Common myeloid progenitor, CD34-positive (primary cell): ENCODE results near the gene TMEM135.

Experiments
- CTCF ChIA-PET: fragments of 350-600 bp; sonication (Branson Sonifier 250); formaldehyde crosslinking; loops from one replicate; lab custom pipeline; 2021; ENCODE audit warnings: antibody characterized with exemption; lab: Charles Lee
- POLR2A ChIA-PET: fragments of 350-600 bp; sonication (Branson Sonifier 250); formaldehyde crosslinking; loops from one replicate; lab custom pipeline; 2021; ENCODE audit warnings: antibody characterized with exemption; lab: Charles Lee
- DNase-seq, 3 donors: peaks; one replicate each; pipeline versions ENCODE4 v3.0.0 to v3.0.0-alpha.2; 2013
- H3K27ac ChIP-seq, 2 experiments: 1 replicate in 1 of 2; 2 replicates in 1 of 2; pipeline ENCODE4 v1.7.0; 2013; ENCODE audit warnings: inconsistent platforms in 2 of 2, low read length in 2 of 2, mild to moderate bottlenecking in 2 of 2, low read depth in 1 of 2, moderate library complexity in 1 of 2; ENCODE audit not compliant: severe bottlenecking in 2 of 2, insufficient read depth in 1 of 2, poor library complexity in 1 of 2
- H3K27me3 ChIP-seq, 5 experiments: replicated peaks in 2 of 5; 1 replicate in 3 of 5; 2 replicates in 2 of 5; pipeline versions ENCODE4 v1.6.1 to v1.7.0; 2013; ENCODE audit warnings: low read length in 4 of 5, mild to moderate bottlenecking in 2 of 5, moderate library complexity in 2 of 5, inconsistent platforms in 1 of 5; ENCODE audit not compliant: insufficient read depth in 5 of 5, control insufficient read depth in 4 of 5
- H3K36me3 ChIP-seq, 4 experiments: 1 replicate in 2 of 4; 2 replicates in 2 of 4; pipeline versions ENCODE4 v1.6.1 to v1.7.0; 2013; ENCODE audit warnings: low read length in 3 of 4, control low read depth in 1 of 4, mild to moderate bottlenecking in 1 of 4; ENCODE audit not compliant: control insufficient read depth in 4 of 4, insufficient read depth in 4 of 4
- H3K4me1 ChIP-seq, 4 experiments: 1 replicate in 3 of 4; 2 replicates in 1 of 4; pipeline versions ENCODE4 v1.6.1 to v1.7.1; 2013; ENCODE audit warnings: low read length in 3 of 4, mild to moderate bottlenecking in 3 of 4, control low read depth in 1 of 4, inconsistent platforms in 1 of 4, moderate library complexity in 1 of 4; ENCODE audit not compliant: control insufficient read depth in 4 of 4, insufficient read depth in 4 of 4; ENCODE audit errors: control extremely low read depth in 1 of 4
- H3K4me3 ChIP-seq, 7 experiments: 1 replicate in 4 of 7; 2 replicates in 3 of 7; pipeline versions ENCODE4 v1.5.1 to v1.7.0; 2013; ENCODE audit warnings: mild to moderate bottlenecking in 7 of 7, low read length in 6 of 7, moderate library complexity in 6 of 7, inconsistent platforms in 2 of 7, low read depth in 2 of 7, control low read depth in 1 of 7; ENCODE audit not compliant: insufficient read depth in 4 of 7, control insufficient read depth in 1 of 7; ENCODE audit errors: extremely low read depth in 1 of 7
- H3K9me3 ChIP-seq, 5 experiments: 1 replicate in 4 of 5; 2 replicates in 1 of 5; pipeline versions ENCODE4 v1.6.1 to v1.7.1; 2013; ENCODE audit warnings: low read length in 4 of 5, mild to moderate bottlenecking in 2 of 5, inconsistent platforms in 1 of 5, low read depth in 1 of 5, moderate library complexity in 1 of 5; ENCODE audit not compliant: control insufficient read depth in 4 of 5, insufficient read depth in 2 of 5; ENCODE audit errors: control extremely low read depth in 1 of 5
- WGBS: methylation state at CpG from one replicate; pipeline ENCODE4 v1.1.5; 2013; ENCODE audit not compliant: insufficient coverage; 5-methylcytosine and 5-hydroxymethylcytosine counted together

TMEM135 gene

GRCh38 chr11:87046824-87047223 lies 9.1 kb downstream of the TMEM135 start:
- peaks cover 0 to 22% (median 13%) of the 10 kb centered on the region in 4 experiments for H3K36me3 ChIP-seq
- no peak for DNase-seq
- no peaks in the 10 kb centered on the region for H3K27me3 ChIP-seq
- ChIA-PET POLR2A (no interaction called here), CTCF (no interaction called here)
- H3K4me3 ChIP-seq = no peak overlapping the region
- H3K9me3 ChIP-seq = peaks cover 0 to 4% (median 3%) of the 10 kb centered on the region in 5 experiments
- H3K4me1 ChIP-seq = no peaks in the 10 kb centered on the region
- WGBS = no CpG with 5 or more reads among the region's 2 CpGs
- no peak overlapping the region for H3K27ac ChIP-seq

DNA sequence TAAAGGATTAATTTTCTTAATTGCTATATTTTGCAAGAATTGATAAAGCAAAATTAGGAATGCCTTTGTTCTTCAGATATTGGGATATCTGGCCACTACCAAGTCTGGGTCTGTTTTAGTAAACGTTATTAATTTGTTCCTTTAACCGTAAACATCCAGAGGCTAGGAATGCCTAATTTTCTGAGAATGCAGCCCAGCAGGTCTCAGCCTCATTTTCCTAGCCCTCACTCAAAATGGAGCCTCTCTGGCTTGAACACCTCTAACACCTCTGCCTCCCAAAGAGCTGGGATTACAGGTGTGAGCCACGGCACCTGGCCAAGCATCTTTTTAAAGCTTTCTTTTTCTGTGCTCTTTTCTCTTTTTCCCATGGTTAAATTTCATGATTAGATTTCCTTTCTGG lies 18.4 kb downstream of the TMEM135 start:
- no peaks in the 10 kb centered on the region for H3K9me3 ChIP-seq
- no peaks in the 10 kb centered on the region for H3K36me3 ChIP-seq
- no peak overlapping the region for H3K4me3 ChIP-seq
- POLR2A ChIA-PET = no interaction called here
- no peak overlapping the region for H3K27ac ChIP-seq
- DNase-seq = no peak
- CTCF ChIA-PET = no interaction called here
- 63% methylated on average over 2 of the region's 3 CpGs for WGBS
- H3K27me3 ChIP-seq = no peaks in the 10 kb centered on the region
- no peaks in the 10 kb centered on the region for H3K4me1 ChIP-seq

- no peaks in the 10 kb centered on the region for H3K9me3 ChIP-seq
- H3K27me3 ChIP-seq = no peaks in the 10 kb centered on the region
- ChIA-PET POLR2A (interaction anchor here (0.6 kb wide), 1 partner anchor 32 kb away, joined by 3 read pairs; no protein-coding TSS in a partner anchor), CTCF (no interaction called here)
- no peak overlapping the region for H3K27ac ChIP-seq
- H3K4me3 ChIP-seq = no peak overlapping the region
- no peak for DNase-seq
- no peaks in the 10 kb centered on the region for H3K36me3 ChIP-seq
- H3K4me1 ChIP-seq = no peaks in the 10 kb centered on the region
Measured at GRCh38 chr11:87057749-87058148, 20.0 kb downstream of the TMEM135 start.

GRCh38 chr11:87059596-87060390 lies 22.1 kb downstream of the TMEM135 start:
- WGBS = 95% methylated on average over 10 of the region's 10 CpGs
- H3K4me3 ChIP-seq = no peak overlapping the region
- no peak overlapping the region for H3K27ac ChIP-seq
- H3K9me3 ChIP-seq = no peaks in the 10 kb centered on the region
- no peak for DNase-seq
- H3K4me1 ChIP-seq = no peaks in the 10 kb centered on the region
- H3K27me3 ChIP-seq = no peaks in the 10 kb centered on the region
- no peaks in the 10 kb centered on the region for H3K36me3 ChIP-seq
- ChIA-PET POLR2A (no interaction called here), CTCF (no interaction called here)

- ChIA-PET CTCF (no interaction called here), POLR2A (no interaction called here)
- no peak for DNase-seq
- no peaks in the 10 kb centered on the region for H3K4me1 ChIP-seq
- H3K9me3 ChIP-seq = no peaks in the 10 kb centered on the region
- no peaks in the 10 kb centered on the region for H3K36me3 ChIP-seq
- no peak overlapping the region for H3K27ac ChIP-seq
- H3K4me3 ChIP-seq = no peak overlapping the region
- WGBS = 93% methylated on average over 3 of the region's 6 CpGs
- no peaks in the 10 kb centered on the region for H3K27me3 ChIP-seq
Measured at GRCh38 chr11:87061766-87062165, 24.0 kb downstream of the TMEM135 start.

DNA sequence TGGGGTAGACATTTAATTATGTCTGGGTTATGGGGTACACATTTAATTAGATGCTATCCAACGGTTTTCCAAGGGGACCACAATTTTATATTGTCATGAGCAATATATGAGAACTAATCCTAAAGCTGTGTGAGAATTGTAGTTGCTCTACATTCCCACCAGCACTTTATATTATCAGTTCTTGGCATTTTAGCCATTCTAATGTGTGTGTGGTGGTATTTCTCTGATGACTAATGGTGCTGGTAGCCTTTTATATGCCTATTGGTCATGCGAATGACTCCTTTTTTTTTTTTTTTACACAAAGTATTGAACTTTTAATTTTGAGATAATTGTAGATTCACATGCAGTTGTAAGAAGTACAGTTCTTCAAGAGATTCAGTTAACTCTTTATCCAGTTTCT lies 26.2 kb downstream of the TMEM135 start:
- DNase-seq = no peak
- Histone ChIP-seq H3K9me3 (no peaks in the 10 kb centered on the region), H3K36me3 (no peaks in the 10 kb centered on the region), H3K27me3 (no peaks in the 10 kb centered on the region), H3K27ac (no peak overlapping the region), H3K4me3 (no peak overlapping the region), H3K4me1 (no peaks in the 10 kb centered on the region)
- POLR2A ChIA-PET = no interaction called here
- no CpG with 5 or more reads among the region's 2 CpGs for whole genome bisulfite sequencing
- CTCF ChIA-PET = no interaction called here

GRCh38 chr11:87072787-87073186 lies 35.1 kb downstream of the TMEM135 start:
- no peak for DNase-seq
- POLR2A ChIA-PET = no interaction called here
- Histone ChIP-seq H3K36me3 (peaks cover 3 to 33% (median 13%) of the 10 kb centered on the region in 4 experiments), H3K27me3 (no peaks in the 10 kb centered on the region), H3K4me1 (peaks cover 0 to 3% (median 0%) of the 10 kb centered on the region in 4 experiments), H3K4me3 (no peak overlapping the region), H3K27ac (no peak overlapping the region), H3K9me3 (no peaks in the 10 kb centered on the region)
- 67% methylated on average over 3 of the region's 3 CpGs for WGBS
- CTCF ChIA-PET = interaction anchor here (2.1 kb wide), 1 partner anchor 10 kb away, joined by 4 read pairs; no protein-coding TSS in a partner anchor
